BLaER1 treated with 17β-estradiol and CSF1 and Interleukin-3, amounts not matched to agents 10 nM and 100 nM (cell line): ENCODE results near the gene ZNF263.
A peak's percentile ranks its signal among the peaks of the same experiment; 100 is the strongest.

Experiments used
- H3K27ac ChIP-seq, 11 experiments: shearing (Covaris generic); formaldehyde crosslinking; 2 replicates each; pipeline ENCODE4 v1.8.1; 2022
- H3K27me3 ChIP-seq, 11 experiments: shearing (Covaris generic); formaldehyde crosslinking; 2 replicates each; pipeline ENCODE4 v1.8.1; 2022
- H3K36me3 ChIP-seq, 11 experiments: shearing (Covaris generic); formaldehyde crosslinking; 2 replicates each; pipeline ENCODE4 v1.8.1; 2022
- H3K4me1 ChIP-seq, 10 experiments: shearing (Covaris generic); formaldehyde crosslinking; 2 replicates each; pipeline ENCODE4 v1.8.1; 2022
- H3K4me2 ChIP-seq, 11 experiments: shearing (Covaris generic); formaldehyde crosslinking; 2 replicates each; pipeline ENCODE4 v1.8.1; 2022
- H3K4me3 ChIP-seq, 10 experiments: shearing (Covaris generic); formaldehyde crosslinking; 2 replicates each; pipeline ENCODE4 v1.8.1; 2022
- H3K9ac ChIP-seq, 11 experiments: shearing (Covaris generic); formaldehyde crosslinking; 2 replicates each; pipeline ENCODE4 v1.8.1; 2022
- H3K9me3 ChIP-seq, 11 experiments: shearing (Covaris generic); formaldehyde crosslinking; replicated peaks in 1 of 11; 2 replicates each; pipeline ENCODE4 v1.8.1; 2022
- H4K20me1 ChIP-seq, 11 experiments: shearing (Covaris generic); formaldehyde crosslinking; 2 replicates each; pipeline ENCODE4 v1.8.1; 2022
- Cebpa-rat ChIP-seq, 11 experiments: shearing (Covaris generic); IDR thresholded peaks; 2 replicates each; pipeline ENCODE4 v1.8.1; 2022

The ZNF263 gene

DNA sequence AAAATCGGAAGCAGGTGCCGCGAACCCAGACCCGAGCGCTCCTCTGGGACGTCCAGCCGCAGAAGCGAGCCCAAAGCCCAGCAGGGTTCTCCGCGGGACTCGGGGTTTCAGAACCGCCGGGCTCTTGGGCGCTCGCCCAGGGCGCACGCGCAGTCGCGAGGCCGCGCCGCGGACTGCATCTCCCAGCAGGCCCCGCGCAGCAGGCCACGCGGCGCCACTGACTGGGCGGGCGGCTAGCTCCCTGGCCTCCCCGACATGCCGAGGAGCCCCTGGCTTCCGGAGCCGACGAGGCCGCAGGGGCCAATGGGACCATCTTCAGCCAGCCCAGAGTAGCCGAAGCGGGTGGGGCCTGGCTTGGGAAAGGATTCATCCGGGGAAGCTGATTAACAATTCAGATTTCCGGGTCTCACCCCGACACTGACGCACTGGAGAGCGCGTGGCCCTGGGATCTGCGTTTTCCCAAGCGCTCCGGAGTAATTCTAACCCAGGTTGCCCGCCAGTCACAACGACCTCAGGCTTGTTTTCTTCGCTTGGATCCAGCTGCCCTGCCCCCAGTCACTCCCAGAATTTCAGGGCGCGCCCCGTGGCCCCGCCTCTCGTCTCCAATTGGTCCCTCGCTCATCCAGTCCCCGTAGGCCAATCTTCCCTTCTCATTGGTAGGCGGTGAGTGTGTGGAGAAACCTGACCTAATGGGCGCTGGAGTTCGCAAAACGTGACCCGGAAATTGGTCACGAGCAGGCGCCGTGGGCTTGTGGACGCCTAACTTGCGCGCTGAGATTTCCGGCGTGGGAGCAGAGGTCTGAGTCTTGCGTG, at the start of gene ZNF263:
Gene ZNF263, plus strand, starts transcription at position 762 of the 813 bp plus-strand sequence. CDS start 328 bp downstream, outside the sequence.
- Histone ChIP-seq H3K27ac (peak within 1 kb of the TSS; percentile 94 to 100 (median 98)), H3K36me3 (peaks cover 30 to 37% (median 35%) of the 10 kb centered on the region in 11 experiments)

GRCh38 chr16:3234543-3234856, 48.8 kb upstream of the ZNF263 start:
- H4K20me1 ChIP-seq: no peaks in the 10 kb centered on the region; a peak in 1 of 22 replicates
- peak overlapping the region; percentile 66 to 93 (median 82) for H3K4me3 ChIP-seq

More for the DNA sequence above, at the start of gene ZNF263:
- Histone ChIP-seq H3K4me3 (peak within 1 kb of the TSS; percentile 80 to 99 (median 96)), H3K4me1 (peaks cover 24 to 32% (median 28%) of the 10 kb centered on the region in 10 experiments), H3K27me3 (no peaks in the 10 kb centered on the region), H3K9ac (peak within 1 kb of the TSS; percentile 91 to 99 (median 95)), H3K4me2 (peak within 1 kb of the TSS; percentile 93 to 99 (median 97)), H4K20me1 (peaks cover 0 to 39% (median 20%) of the 10 kb centered on the region in 11 experiments; a peak in 12 of 22 replicates), H3K9me3 (peaks cover 27 to 38% (median 34%) of the 10 kb centered on the region in 11 experiments)
- TF ChIP-seq Cebpa-rat (IDR thresholded peaks at IDR 0.05): no peak

DNA sequence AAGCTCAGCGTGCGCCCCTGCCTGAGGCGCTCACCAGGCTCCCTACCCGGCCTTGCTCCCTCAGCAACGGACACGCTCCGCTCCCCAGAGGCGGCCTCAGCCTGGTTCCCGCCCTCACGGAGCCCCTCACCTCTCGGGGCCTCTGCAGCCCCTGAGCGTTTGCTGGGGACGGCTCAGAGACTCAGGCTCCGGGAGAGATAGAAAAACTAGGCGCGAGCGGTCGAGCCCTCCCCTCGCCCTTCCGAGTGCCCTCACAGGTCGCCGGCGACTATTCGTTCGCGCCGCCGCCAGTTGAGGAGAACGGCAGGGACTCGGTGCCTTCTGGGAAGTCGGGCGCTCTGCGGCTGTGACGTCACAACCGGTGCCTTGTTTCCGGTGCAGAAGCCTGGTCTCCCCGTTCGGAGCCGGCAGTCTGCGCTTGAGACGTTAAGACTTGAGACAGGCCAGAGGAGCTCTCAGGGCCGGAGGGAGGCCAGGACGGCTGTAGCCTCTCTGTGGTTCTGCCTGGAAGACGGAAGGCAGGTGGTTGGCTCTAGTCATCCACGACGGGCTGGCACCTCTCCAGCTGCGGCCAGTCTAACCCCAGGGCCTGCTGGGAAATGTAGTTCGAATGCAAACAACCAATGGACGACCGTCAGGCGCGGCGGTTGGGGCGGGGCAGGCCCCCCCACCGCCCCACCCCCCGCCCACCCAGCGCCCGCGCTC, 48.3 kb upstream of the ZNF263 start, which contains the start of gene ZNF200:
Gene ZNF200, minus strand, starts transcription at position 302 of the 705 bp plus-strand sequence. CDS start 1,403 bp downstream, outside the sequence.
- TF ChIP-seq Cebpa-rat (IDR thresholded peaks at IDR 0.05): no peak
- Histone ChIP-seq H3K4me1 (peaks cover 11 to 22% (median 15%) of the 10 kb centered on the region in 10 experiments), H3K9ac (peak within 1 kb of the TSS; percentile 88 to 99 (median 91))

More at GRCh38 chr16:3234543-3234856, 48.8 kb upstream of the ZNF263 start:
- H3K27me3 ChIP-seq: no peaks in the 10 kb centered on the region
- H3K4me1 ChIP-seq: peaks cover 11 to 22% (median 15%) of the 10 kb centered on the region in 10 experiments
- H3K27ac ChIP-seq: peak overlapping the region; percentile 83 to 99 (median 94)
- H3K4me2 ChIP-seq: peak overlapping the region; percentile 84 to 100 (median 93)
- H3K9me3 ChIP-seq: peaks cover 32 to 54% (median 44%) of the 10 kb centered on the region in 11 experiments
- H3K9ac ChIP-seq: peak overlapping the region; percentile 88 to 99 (median 91)
- peaks cover 35 to 42% (median 41%) of the 10 kb centered on the region in 11 experiments for H3K36me3 ChIP-seq
- no peak for TF ChIP-seq Cebpa-rat (IDR thresholded peaks at IDR 0.05)

GRCh38 chr16:3235856-3236669, 47.2 kb upstream of the ZNF263 start:
- H3K27ac ChIP-seq: no peak overlapping the region
- peaks cover 17 to 39% (median 29%) of the 10 kb centered on the region in 11 experiments for H3K9me3 ChIP-seq
- no peaks in the 10 kb centered on the region for H3K27me3 ChIP-seq
- H4K20me1 ChIP-seq: no peaks in the 10 kb centered on the region; a peak in 1 of 22 replicates
- peaks cover 11 to 22% (median 15%) of the 10 kb centered on the region in 10 experiments for H3K4me1 ChIP-seq
- H3K9ac ChIP-seq: no peak overlapping the region
- no peak overlapping the region for H3K4me3 ChIP-seq
- H3K36me3 ChIP-seq: peaks cover 19 to 27% (median 25%) of the 10 kb centered on the region in 11 experiments
- TF ChIP-seq Cebpa-rat (IDR thresholded peaks at IDR 0.05): no peak
- no peak overlapping the region for H3K4me2 ChIP-seq

More for the DNA sequence above, 48.3 kb upstream of the ZNF263 start, which contains the start of gene ZNF200:
- peaks cover 27 to 49% (median 39%) of the 10 kb centered on the region in 11 experiments for H3K9me3 ChIP-seq
- H3K4me2 ChIP-seq: peak within 1 kb of the TSS; percentile 84 to 100 (median 93)
- H3K4me3 ChIP-seq: peak within 1 kb of the TSS; percentile 66 to 93 (median 82)
- no peaks in the 10 kb centered on the region; a peak in 1 of 22 replicates for H4K20me1 ChIP-seq
- H3K36me3 ChIP-seq: peaks cover 30 to 37% (median 36%) of the 10 kb centered on the region in 11 experiments
- H3K27me3 ChIP-seq: no peaks in the 10 kb centered on the region
- peak within 1 kb of the TSS; percentile 83 to 99 (median 94) for H3K27ac ChIP-seq

GRCh38 chr16:3241761-3242160, 41.5 kb upstream of the ZNF263 start:
- Histone ChIP-seq H3K4me1 (peaks cover 0 to 3% (median 0%) of the 10 kb centered on the region in 10 experiments; a peak in 3 of 20 replicates), H4K20me1 (no peaks in the 10 kb centered on the region), H3K9ac (no peak overlapping the region), H3K4me2 (no peak overlapping the region), H3K27ac (no peak overlapping the region), H3K36me3 (no peaks in the 10 kb centered on the region), H3K9me3 (peaks cover 0 to 26% (median 9%) of the 10 kb centered on the region in 11 experiments; a peak in 13 of 22 replicates), H3K4me3 (no peak overlapping the region), H3K27me3 (no peaks in the 10 kb centered on the region)
- no peak for TF ChIP-seq Cebpa-rat (IDR thresholded peaks at IDR 0.05)

DNA sequence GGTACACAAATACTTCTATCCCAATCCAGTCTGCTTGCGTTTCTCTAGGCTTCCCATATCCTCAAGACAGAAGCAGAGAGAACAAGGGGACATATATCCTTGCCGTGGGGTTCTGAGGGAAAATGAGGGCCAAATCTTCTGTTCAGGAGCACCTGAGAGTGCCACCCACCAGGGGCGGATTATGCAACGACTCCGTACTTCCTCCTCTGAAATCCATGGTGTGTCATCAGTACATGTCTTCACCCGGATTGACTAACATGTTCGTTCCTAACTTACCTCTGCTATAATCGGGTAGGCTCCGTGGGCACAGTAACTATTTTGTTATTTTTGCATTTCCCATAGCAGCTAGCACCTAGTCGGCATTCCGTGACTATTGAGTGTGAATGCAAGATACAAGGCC, 40.6 kb upstream of the ZNF263 start:
- H3K27me3 ChIP-seq: no peaks in the 10 kb centered on the region
- no peak overlapping the region; a peak in 1 of 22 replicates for H3K4me2 ChIP-seq
- TF ChIP-seq Cebpa-rat (IDR thresholded peaks at IDR 0.05): no peak
- H3K9me3 ChIP-seq: peaks cover 0 to 21% (median 8%) of the 10 kb centered on the region in 11 experiments; a peak in 9 of 22 replicates
- H3K9ac ChIP-seq: no peak overlapping the region
- H3K4me1 ChIP-seq: peaks cover 0 to 3% (median 0%) of the 10 kb centered on the region in 10 experiments; a peak in 3 of 20 replicates
- no peak overlapping the region for H3K27ac ChIP-seq
- no peak overlapping the region for H3K4me3 ChIP-seq
- no peaks in the 10 kb centered on the region for H4K20me1 ChIP-seq
- H3K36me3 ChIP-seq: no peaks in the 10 kb centered on the region

GRCh38 chr16:3243882-3244281, 39.4 kb upstream of the ZNF263 start:
- H3K4me1 ChIP-seq: peaks cover 0 to 3% (median 0%) of the 10 kb centered on the region in 10 experiments; a peak in 3 of 20 replicates
- H3K36me3 ChIP-seq: no peaks in the 10 kb centered on the region
- H3K4me3 ChIP-seq: no peak overlapping the region
- TF ChIP-seq Cebpa-rat (IDR thresholded peaks at IDR 0.05): no peak
- H3K9ac ChIP-seq: no peak overlapping the region
- peaks cover 0 to 21% (median 8%) of the 10 kb centered on the region in 11 experiments; a peak in 9 of 22 replicates for H3K9me3 ChIP-seq
- no peak overlapping the region for H3K4me2 ChIP-seq
- H3K27me3 ChIP-seq: no peaks in the 10 kb centered on the region
- no peak overlapping the region for H3K27ac ChIP-seq
- no peaks in the 10 kb centered on the region for H4K20me1 ChIP-seq

- Histone ChIP-seq H3K36me3 (no peaks in the 10 kb centered on the region), H3K27me3 (no peaks in the 10 kb centered on the region), H4K20me1 (no peaks in the 10 kb centered on the region), H3K9me3 (peaks cover 0 to 21% (median 8%) of the 10 kb centered on the region in 11 experiments; a peak in 9 of 22 replicates), H3K4me1 (peaks cover 0 to 3% (median 0%) of the 10 kb centered on the region in 10 experiments; a peak in 3 of 20 replicates), H3K4me3 (no peak overlapping the region), H3K9ac (no peak overlapping the region), H3K4me2 (no peak overlapping the region), H3K27ac (no peak overlapping the region)
- no peak for TF ChIP-seq Cebpa-rat (IDR thresholded peaks at IDR 0.05)
These were observed 37.3 kb upstream of the ZNF263 start for GRCh38 chr16:3246002-3246401.
